ENCODE data around the gene SH3TC1.

DNA sequence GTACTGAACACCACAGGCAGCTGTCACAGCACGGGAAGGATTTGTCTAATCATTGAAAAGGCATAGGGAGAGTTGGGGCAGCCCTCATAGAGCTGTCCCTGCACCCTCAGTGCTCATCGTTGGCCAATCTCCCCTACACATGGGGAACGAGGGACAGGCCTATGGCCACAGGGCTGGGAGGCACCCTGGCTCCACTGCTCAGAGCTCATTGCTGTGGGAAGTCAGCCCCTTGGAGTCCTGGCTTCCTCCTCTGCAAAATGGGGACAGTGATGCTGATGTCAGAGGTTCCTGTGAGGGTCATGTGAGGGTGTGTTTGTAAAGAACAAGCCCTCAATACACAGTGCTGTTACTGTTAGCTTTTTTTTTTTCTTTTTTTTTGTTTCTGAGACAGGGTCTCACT lies 51.1 kb downstream of the SH3TC1 start:
- TF ChIP-seq, protein P1, sequence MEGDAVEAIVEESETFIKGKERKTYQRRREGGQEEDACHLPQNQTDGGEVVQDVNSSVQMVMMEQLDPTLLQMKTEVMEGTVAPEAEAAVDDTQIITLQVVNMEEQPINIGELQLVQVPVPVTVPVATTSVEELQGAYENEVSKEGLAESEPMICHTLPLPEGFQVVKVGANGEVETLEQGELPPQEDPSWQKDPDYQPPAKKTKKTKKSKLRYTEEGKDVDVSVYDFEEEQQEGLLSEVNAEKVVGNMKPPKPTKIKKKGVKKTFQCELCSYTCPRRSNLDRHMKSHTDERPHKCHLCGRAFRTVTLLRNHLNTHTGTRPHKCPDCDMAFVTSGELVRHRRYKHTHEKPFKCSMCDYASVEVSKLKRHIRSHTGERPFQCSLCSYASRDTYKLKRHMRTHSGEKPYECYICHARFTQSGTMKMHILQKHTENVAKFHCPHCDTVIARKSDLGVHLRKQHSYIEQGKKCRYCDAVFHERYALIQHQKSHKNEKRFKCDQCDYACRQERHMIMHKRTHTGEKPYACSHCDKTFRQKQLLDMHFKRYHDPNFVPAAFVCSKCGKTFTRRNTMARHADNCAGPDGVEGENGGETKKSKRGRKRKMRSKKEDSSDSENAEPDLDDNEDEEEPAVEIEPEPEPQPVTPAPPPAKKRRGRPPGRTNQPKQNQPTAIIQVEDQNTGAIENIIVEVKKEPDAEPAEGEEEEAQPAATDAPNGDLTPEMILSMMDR (conservative IDR thresholded peaks at IDR 0.05; ENCODE audit: low read length): no peak
- no peak for TF ChIP-seq EZH2phosphoT487 (IDR thresholded peaks at IDR 0.05; ENCODE audit: borderline replicate concordance)
